Measurements from ENCODE around the gene ASB16.

GRCh38 chr17:44202756-44203155 lies 32.3 kb downstream of the ASB16 start:
- TF ChIP-seq USF2 (CRISPR knock-in tag; IDR thresholded peaks at IDR 0.05) (no peak), ZNF512 (CRISPR knock-in tag; IDR thresholded peaks at IDR 0.05; ENCODE audit: borderline replicate concordance) (no peak), CREM (CRISPR knock-in tag; IDR thresholded peaks at IDR 0.05) (no peak), ZSCAN18 (CRISPR knock-in tag; IDR thresholded peaks at IDR 0.05) (no peak), TCF7 (CRISPR knock-in tag; IDR thresholded peaks at IDR 0.05; ENCODE audit: low read depth) (no peak), TEAD4 (CRISPR knock-in tag; IDR thresholded peaks at IDR 0.05) (no peak), NFYB (CRISPR knock-in tag; conservative IDR thresholded peaks at IDR 0.05; ENCODE audit: low read depth) (no peak), CTCF (IDR thresholded peaks at IDR 0.05) (no peak), SMAD4 (CRISPR knock-in tag; IDR thresholded peaks at IDR 0.05) (no peak), TEAD1 (CRISPR knock-in tag; IDR thresholded peaks at IDR 0.05) (no peak), E2F1 (CRISPR knock-in tag; IDR thresholded peaks at IDR 0.05) (no peak)
